ENCODE measurements around the gene ZSCAN10.

GRCh38 chr16:3115561-3115960 lies 16.5 kb upstream of the ZSCAN10 start:
- no peak for TF ChIP-seq CTCF (IDR thresholded peaks at IDR 0.05; ENCODE audit: insufficient read depth, low read length)
- TF ChIP-seq GABPA (IDR thresholded peaks at IDR 0.05; ENCODE audit: low read depth) = no peak
- TF ChIP-seq SPI1 (IDR thresholded peaks at IDR 0.05; ENCODE audit: borderline replicate concordance, low read depth) = no peak
